GM18873 (cell line): ENCODE results near the gene RTL10.

Source experiments
- ATAC-seq: cut with Tn5 transposase; IDR thresholded peaks from one replicate; pipeline ENCODE4 v1.9.1; 2021; ENCODE audit warnings: mild to moderate bottlenecking, moderate library complexity, moderate number of reproducible peaks; ENCODE audit not compliant: unreplicated experiment, low FRiP score

Gene RTL10

GRCh38 chr22:19812910-19813309 lies 41.8 kb downstream of the RTL10 start:
- ATAC-seq, result no peak

- no peak for ATAC-seq
Measured at GRCh38 chr22:19811811-19812771, 42.6 kb downstream of the RTL10 start.

GRCh38 chr22:19811211-19811621 lies 43.5 kb downstream of the RTL10 start:
- ATAC-seq, result no peak

GRCh38 chr22:19810381-19811201 lies 44.1 kb downstream of the RTL10 start:
- no peak for ATAC-seq

- ATAC-seq, result no peak
Measured at GRCh38 chr22:19809741-19810140, 44.9 kb downstream of the RTL10 start.

GRCh38 chr22:19808873-19809478 lies 45.7 kb downstream of the RTL10 start:
- no peak for ATAC-seq

GRCh38 chr22:19807914-19808872 lies 46.5 kb downstream of the RTL10 start:
- no peak for ATAC-seq

- no peak for ATAC-seq
Measured at GRCh38 chr22:19807161-19807913, 47.3 kb downstream of the RTL10 start.

- no peak for ATAC-seq
Measured at GRCh38 chr22:19806213-19807160, 48.2 kb downstream of the RTL10 start.

GRCh38 chr22:19805821-19806212 lies 48.9 kb downstream of the RTL10 start:
- ATAC-seq, result no peak
